ENCODE measurements around the gene ANKMY1. TPM values are rescaled to one million over a fixed set of nuclear protein-coding genes. Genes with fewer than 3 reads are reported as not detected.

ANKMY1 gene
- total and polyA plus RNA-seq, 2 of the 13 experiments (the other 11 are each of a cell fraction or from before 2014, with no cell fraction given) = 11.7 to 18.8 TPM

DNA sequence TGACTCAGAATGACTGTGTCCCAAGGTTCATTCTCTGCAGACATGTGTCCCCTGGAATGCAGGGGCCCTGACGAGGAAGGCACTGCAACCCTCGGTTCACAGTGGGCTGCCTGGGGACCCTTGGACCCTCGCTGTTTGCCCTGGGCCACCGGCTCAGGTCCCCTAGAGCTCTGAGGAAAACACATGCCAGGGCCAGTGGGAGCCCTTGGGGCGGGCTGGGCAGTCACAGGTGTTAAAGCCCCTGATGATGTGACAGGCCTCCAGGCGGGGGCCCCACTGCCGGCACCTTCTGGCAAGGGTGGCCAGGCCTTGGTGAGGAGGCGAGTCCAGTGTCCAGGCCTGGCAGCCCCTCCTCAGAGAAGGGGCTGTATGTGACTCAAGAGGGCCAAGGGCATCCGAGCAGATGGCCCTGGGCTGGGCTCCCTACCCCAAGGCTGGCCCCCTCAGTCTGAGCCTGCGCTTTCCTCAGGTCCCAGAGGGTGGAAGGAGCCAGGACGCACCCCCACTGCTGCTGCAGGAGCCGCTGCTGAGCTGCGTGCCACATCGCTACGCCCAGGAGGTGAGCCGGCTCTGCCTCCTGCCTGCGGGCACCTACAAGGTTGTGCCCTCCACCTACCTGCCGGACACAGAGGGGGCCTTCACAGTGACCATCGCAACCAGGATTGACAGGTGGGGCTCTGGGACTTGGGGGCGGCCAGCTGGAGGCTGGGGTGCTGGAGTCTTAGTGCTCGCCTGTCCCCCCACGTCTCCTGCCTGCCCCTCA lies 39.8 kb upstream of the ANKMY1 start (continued):
- TF ChIP-seq, protein P1, sequence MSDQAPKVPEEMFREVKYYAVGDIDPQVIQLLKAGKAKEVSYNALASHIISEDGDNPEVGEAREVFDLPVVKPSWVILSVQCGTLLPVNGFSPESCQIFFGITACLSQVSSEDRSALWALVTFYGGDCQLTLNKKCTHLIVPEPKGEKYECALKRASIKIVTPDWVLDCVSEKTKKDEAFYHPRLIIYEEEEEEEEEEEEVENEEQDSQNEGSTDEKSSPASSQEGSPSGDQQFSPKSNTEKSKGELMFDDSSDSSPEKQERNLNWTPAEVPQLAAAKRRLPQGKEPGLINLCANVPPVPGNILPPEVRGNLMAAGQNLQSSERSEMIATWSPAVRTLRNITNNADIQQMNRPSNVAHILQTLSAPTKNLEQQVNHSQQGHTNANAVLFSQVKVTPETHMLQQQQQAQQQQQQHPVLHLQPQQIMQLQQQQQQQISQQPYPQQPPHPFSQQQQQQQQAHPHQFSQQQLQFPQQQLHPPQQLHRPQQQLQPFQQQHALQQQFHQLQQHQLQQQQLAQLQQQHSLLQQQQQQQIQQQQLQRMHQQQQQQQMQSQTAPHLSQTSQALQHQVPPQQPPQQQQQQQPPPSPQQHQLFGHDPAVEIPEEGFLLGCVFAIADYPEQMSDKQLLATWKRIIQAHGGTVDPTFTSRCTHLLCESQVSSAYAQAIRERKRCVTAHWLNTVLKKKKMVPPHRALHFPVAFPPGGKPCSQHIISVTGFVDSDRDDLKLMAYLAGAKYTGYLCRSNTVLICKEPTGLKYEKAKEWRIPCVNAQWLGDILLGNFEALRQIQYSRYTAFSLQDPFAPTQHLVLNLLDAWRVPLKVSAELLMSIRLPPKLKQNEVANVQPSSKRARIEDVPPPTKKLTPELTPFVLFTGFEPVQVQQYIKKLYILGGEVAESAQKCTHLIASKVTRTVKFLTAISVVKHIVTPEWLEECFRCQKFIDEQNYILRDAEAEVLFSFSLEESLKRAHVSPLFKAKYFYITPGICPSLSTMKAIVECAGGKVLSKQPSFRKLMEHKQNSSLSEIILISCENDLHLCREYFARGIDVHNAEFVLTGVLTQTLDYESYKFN (CRISPR knock-in tag; conservative IDR thresholded peaks at IDR 0.05) = peak; percentile 98
- TF ChIP-seq SAP130 (CRISPR knock-in tag; IDR thresholded peaks at IDR 0.05; ENCODE audit: low read depth) = peak; percentile 61
- TF ChIP-seq LCORL (IDR thresholded peaks at IDR 0.05) = no peak
- TF ChIP-seq LCORL (CRISPR knock-in tag; IDR thresholded peaks at IDR 0.05) = peak; percentile 77
- TF ChIP-seq ZNF709 (CRISPR knock-in tag; IDR thresholded peaks at IDR 0.05) = 0 out of 2 replicates have a peak, but pooled peaks have one; percentile 24
- TF ChIP-seq KMT2A (CRISPR knock-in tag; IDR thresholded peaks at IDR 0.05) = no peak
- TF ChIP-seq, protein P2, sequence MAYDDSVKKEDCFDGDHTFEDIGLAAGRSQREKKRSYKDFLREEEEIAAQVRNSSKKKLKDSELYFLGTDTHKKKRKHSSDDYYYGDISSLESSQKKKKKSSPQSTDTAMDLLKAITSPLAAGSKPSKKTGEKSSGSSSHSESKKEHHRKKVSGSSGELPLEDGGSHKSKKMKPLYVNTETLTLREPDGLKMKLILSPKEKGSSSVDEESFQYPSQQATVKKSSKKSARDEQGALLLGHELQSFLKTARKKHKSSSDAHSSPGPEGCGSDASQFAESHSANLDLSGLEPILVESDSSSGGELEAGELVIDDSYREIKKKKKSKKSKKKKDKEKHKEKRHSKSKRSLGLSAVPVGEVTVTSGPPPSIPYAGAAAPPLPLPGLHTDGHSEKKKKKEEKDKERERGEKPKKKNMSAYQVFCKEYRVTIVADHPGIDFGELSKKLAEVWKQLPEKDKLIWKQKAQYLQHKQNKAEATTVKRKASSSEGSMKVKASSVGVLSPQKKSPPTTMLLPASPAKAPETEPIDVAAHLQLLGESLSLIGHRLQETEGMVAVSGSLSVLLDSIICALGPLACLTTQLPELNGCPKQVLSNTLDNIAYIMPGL (CRISPR knock-in tag; IDR thresholded peaks at IDR 0.05; ENCODE audit: borderline replicate concordance in 1 of 2, low read depth in 1 of 2) = no peak
- peak; percentile 4 for TF ChIP-seq HNRNPLL (IDR thresholded peaks at IDR 0.05; ENCODE audit: low read depth, low read length, poor library complexity, severe bottlenecking)
- TF ChIP-seq CBX5 (CRISPR knock-in tag; IDR thresholded peaks at IDR 0.05; ENCODE audit: borderline replicate concordance) = no peak
- TF ChIP-seq SOX5 (CRISPR knock-in tag; IDR thresholded peaks at IDR 0.05; ENCODE audit: borderline replicate concordance) = peak; percentile 23; the same call in 1 of the 2 replicates
- TF ChIP-seq, protein P3, sequence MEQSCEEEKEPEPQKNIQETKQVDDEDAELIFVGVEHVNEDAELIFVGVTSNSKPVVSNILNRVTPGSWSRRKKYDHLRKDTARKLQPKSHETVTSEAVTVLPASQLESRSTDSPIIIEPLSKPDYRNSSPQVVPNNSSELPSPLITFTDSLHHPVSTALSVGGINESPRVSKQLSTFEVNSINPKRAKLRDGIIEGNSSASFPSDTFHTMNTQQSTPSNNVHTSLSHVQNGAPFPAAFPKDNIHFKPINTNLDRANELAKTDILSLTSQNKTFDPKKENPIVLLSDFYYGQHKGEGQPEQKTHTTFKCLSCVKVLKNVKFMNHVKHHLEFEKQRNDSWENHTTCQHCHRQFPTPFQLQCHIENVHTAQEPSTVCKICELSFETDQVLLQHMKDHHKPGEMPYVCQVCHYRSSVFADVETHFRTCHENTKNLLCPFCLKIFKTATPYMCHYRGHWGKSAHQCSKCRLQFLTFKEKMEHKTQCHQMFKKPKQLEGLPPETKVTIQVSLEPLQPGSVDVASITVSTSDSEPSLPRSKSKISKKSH (CRISPR knock-in tag; IDR thresholded peaks at IDR 0.05; ENCODE audit: borderline replicate concordance) = 0 out of 2 replicates have a peak, but pooled peaks have one; percentile 45
- TF ChIP-seq KDM2A (CRISPR knock-in tag; IDR thresholded peaks at IDR 0.05; ENCODE audit: borderline replicate concordance, low read depth) = peak; percentile 24; the same call in 1 of the 2 replicates
- no peak for TF ChIP-seq ZNF672 (CRISPR knock-in tag; IDR thresholded peaks at IDR 0.05)
- TF ChIP-seq SNAPC2 (CRISPR knock-in tag; IDR thresholded peaks at IDR 0.05) = peak; percentile 40; the same call in 1 of the 2 replicates
- TF ChIP-seq, protein P4, sequence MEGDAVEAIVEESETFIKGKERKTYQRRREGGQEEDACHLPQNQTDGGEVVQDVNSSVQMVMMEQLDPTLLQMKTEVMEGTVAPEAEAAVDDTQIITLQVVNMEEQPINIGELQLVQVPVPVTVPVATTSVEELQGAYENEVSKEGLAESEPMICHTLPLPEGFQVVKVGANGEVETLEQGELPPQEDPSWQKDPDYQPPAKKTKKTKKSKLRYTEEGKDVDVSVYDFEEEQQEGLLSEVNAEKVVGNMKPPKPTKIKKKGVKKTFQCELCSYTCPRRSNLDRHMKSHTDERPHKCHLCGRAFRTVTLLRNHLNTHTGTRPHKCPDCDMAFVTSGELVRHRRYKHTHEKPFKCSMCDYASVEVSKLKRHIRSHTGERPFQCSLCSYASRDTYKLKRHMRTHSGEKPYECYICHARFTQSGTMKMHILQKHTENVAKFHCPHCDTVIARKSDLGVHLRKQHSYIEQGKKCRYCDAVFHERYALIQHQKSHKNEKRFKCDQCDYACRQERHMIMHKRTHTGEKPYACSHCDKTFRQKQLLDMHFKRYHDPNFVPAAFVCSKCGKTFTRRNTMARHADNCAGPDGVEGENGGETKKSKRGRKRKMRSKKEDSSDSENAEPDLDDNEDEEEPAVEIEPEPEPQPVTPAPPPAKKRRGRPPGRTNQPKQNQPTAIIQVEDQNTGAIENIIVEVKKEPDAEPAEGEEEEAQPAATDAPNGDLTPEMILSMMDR (CRISPR knock-in tag; IDR thresholded peaks at IDR 0.05) = peak; percentile 34; the same call in 1 of the 2 replicates
- TF ChIP-seq, protein P5, sequence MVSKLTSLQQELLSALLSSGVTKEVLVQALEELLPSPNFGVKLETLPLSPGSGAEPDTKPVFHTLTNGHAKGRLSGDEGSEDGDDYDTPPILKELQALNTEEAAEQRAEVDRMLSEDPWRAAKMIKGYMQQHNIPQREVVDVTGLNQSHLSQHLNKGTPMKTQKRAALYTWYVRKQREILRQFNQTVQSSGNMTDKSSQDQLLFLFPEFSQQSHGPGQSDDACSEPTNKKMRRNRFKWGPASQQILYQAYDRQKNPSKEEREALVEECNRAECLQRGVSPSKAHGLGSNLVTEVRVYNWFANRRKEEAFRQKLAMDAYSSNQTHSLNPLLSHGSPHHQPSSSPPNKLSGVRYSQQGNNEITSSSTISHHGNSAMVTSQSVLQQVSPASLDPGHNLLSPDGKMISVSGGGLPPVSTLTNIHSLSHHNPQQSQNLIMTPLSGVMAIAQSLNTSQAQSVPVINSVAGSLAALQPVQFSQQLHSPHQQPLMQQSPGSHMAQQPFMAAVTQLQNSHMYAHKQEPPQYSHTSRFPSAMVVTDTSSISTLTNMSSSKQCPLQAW (CRISPR knock-in tag; IDR thresholded peaks at IDR 0.05) = 0 out of 2 replicates have a peak, but pooled peaks have one; percentile 22
- TF ChIP-seq, protein P6, sequence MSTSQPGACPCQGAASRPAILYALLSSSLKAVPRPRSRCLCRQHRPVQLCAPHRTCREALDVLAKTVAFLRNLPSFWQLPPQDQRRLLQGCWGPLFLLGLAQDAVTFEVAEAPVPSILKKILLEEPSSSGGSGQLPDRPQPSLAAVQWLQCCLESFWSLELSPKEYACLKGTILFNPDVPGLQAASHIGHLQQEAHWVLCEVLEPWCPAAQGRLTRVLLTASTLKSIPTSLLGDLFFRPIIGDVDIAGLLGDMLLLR (CRISPR knock-in tag; IDR thresholded peaks at IDR 0.05) = no peak

All from HepG2 (cell line).